IMR-90 (cell line): Measurements from ENCODE around the gene ABR.

Source experiments
- BHLHE40 ChIP-seq: fragments of 150-350 bp; IDR thresholded peaks from 2 replicates; pipeline ENCODE4 v1.6.1; 2016; ENCODE audit warnings: mild to moderate bottlenecking, low read depth, low read length
- CEBPB ChIP-seq: IDR thresholded peaks from 2 replicates; pipeline ENCODE4 v1.6.1; 2012; ENCODE audit warnings: low read depth, low read length, improper control_type of control experiment
- CHD1 ChIP-seq: IDR thresholded peaks from 2 replicates; pipeline ENCODE4 v1.6.1; 2012; ENCODE audit warnings: low read depth, low read length, improper control_type of control experiment
- CTCF ChIP-seq: conservative IDR thresholded peaks from 2 replicates; pipeline ENCODE4 v1.5.1; 2012; ENCODE audit warnings: mild to moderate bottlenecking, low read depth, low read length, improper control_type of control experiment
- ELK1 ChIP-seq: fragments of 150-350 bp; IDR thresholded peaks from 2 replicates; pipeline ENCODE4 v1.6.1; 2016; ENCODE audit warnings: low read depth, mild to moderate bottlenecking, low read length, moderate library complexity, borderline replicate concordance
- FOS ChIP-seq: fragments of 150-350 bp; IDR thresholded peaks from 2 replicates; pipeline ENCODE4 v1.6.1; 2016; ENCODE audit warnings: low read depth, low read length
- MXI1 ChIP-seq: IDR thresholded peaks from 2 replicates; pipeline ENCODE4 v1.6.1; 2012; ENCODE audit warnings: low read depth, mild to moderate bottlenecking, low read length, moderate library complexity, borderline replicate concordance
- NFE2L2 ChIP-seq: fragments of 150-350 bp; IDR thresholded peaks from 2 replicates; pipeline ENCODE4 v1.6.1; 2016; ENCODE audit warnings: low read depth, mild to moderate bottlenecking, low read length
- POLR2A ChIP-seq: IDR thresholded peaks from 2 replicates; pipeline ENCODE4 v1.6.1; 2012; ENCODE audit warnings: mild to moderate bottlenecking, low read depth, low read length
- RAD21 ChIP-seq: IDR thresholded peaks from 2 replicates; pipeline ENCODE4 v1.6.1; 2012; ENCODE audit warnings: low read length, improper control_type of control experiment

GRCh38 chr17:973053-973452 lies 206.7 kb downstream of the ABR start:
- TF ChIP-seq BHLHE40 (no peak), CTCF (no peak), POLR2A (no peak), CEBPB (no peak), FOS (no peak), NFE2L2 (no peak), CHD1 (no peak), ELK1 (no peak), MXI1 (no peak), RAD21 (no peak)
